ENCODE measurements around the gene GINM1. TPM values are rescaled to one million over a fixed set of nuclear protein-coding genes. Genes with fewer than 3 reads are reported as not detected.
A peak's percentile ranks its signal among the peaks of the same experiment; 100 is the strongest.

GINM1 gene
- total and polyA plus RNA-seq, 12 donors, result 21.0 to 74.4 (median 55.6) TPM

- Histone ChIP-seq H3K4me3 (no peak overlapping the region), H3K9me3 (replicated peaks in 1 of 3) (no peaks in the 10 kb centered on the region), H3K27ac (no peak overlapping the region), H3K27me3 (no peaks in the 10 kb centered on the region), H3K4me1 (replicated peaks in 1 of 2) (no peaks in the 10 kb centered on the region), H3K36me3 (replicated peaks in 1 of 2) (no peaks in the 10 kb centered on the region)
- no peak for TF ChIP-seq POLR2A (IDR thresholded peaks at IDR 0.05)
- no peak for TF ChIP-seq CTCF (IDR thresholded peaks at IDR 0.05)
- WGBS, 4 donors, result 62 to 82% (median 73%) methylated on average over 2 to 5 of the region's 5 CpGs
- DNase-seq, result no peak
- intact Hi-C loops (cut with DNase I), result no loop called here
Measured at GRCh38 chr6:149551920-149552319, 14.3 kb upstream of the GINM1 start.

- no peaks in the 10 kb centered on the region for H3K27me3 ChIP-seq
- intact Hi-C loops (cut with DNase I), result no loop called here
- no peaks in the 10 kb centered on the region for H3K36me3 ChIP-seq (replicated peaks in 1 of 2)
- no peak overlapping the region for H3K4me3 ChIP-seq
- no peaks in the 10 kb centered on the region for H3K9me3 ChIP-seq (replicated peaks in 1 of 3)
- no peak for TF ChIP-seq POLR2A (IDR thresholded peaks at IDR 0.05)
- no peak for TF ChIP-seq CTCF (IDR thresholded peaks at IDR 0.05)
- H3K4me1 ChIP-seq (replicated peaks in 1 of 2), result no peaks in the 10 kb centered on the region
- H3K27ac ChIP-seq, result no peak overlapping the region
- DNase-seq, result no peak
Measured at GRCh38 chr6:149558029-149558428, 8.1 kb upstream of the GINM1 start.

- Histone ChIP-seq H3K4me1 (replicated peaks in 1 of 2) (peaks cover 1 to 5% of the 10 kb centered on the region in 2 donors), H3K36me3 (replicated peaks in 1 of 2) (no peaks in the 10 kb centered on the region), H3K4me3 (no peak overlapping the region), H3K27ac (no peak overlapping the region), H3K9me3 (replicated peaks in 1 of 3) (no peaks in the 10 kb centered on the region), H3K27me3 (no peaks in the 10 kb centered on the region)
- intact Hi-C loops (cut with DNase I), result no loop called here
- TF ChIP-seq POLR2A (IDR thresholded peaks at IDR 0.05) (no peak), CTCF (IDR thresholded peaks at IDR 0.05) (no peak)
- no peak for DNase-seq
- WGBS, 4 donors, result 53 to 89% (median 71%) methylated on average over 2 of the region's 2 CpGs
Measured at GRCh38 chr6:149559389-149559788, 6.8 kb upstream of the GINM1 start.

GRCh38 chr6:149560736-149561135 lies 5.4 kb upstream of the GINM1 start:
- intact Hi-C loops (cut with DNase I), result no loop called here

More at GRCh38 chr6:149560736-149561135, 5.4 kb upstream of the GINM1 start:
- no peaks in the 10 kb centered on the region for H3K9me3 ChIP-seq (replicated peaks in 1 of 3)
- H3K27me3 ChIP-seq, result no peaks in the 10 kb centered on the region
- WGBS, 4 donors, result 67 to 75% (median 71%) methylated on average over 3 of the region's 3 CpGs
- DNase-seq, result no peak
- H3K36me3 ChIP-seq (replicated peaks in 1 of 2), result no peaks in the 10 kb centered on the region
- H3K4me3 ChIP-seq, result no peak overlapping the region
- H3K4me1 ChIP-seq (replicated peaks in 1 of 2), result peaks cover 4 to 9% of the 10 kb centered on the region in 2 donors
- no peak overlapping the region for H3K27ac ChIP-seq
- no peak for TF ChIP-seq POLR2A (IDR thresholded peaks at IDR 0.05)
- TF ChIP-seq CTCF (IDR thresholded peaks at IDR 0.05), result peak in 5 of 6 experiments; percentile 11 to 42 (median 27)

Data from adrenal gland (tissue), 12 donors.